ENCODE measurements around the gene HOXA2.

The HOXA2 gene

GRCh38 chr7:27126596-27127327, 24.3 kb upstream of the HOXA2 start:
- H3K27ac ChIP-seq: no peak overlapping the region
- DNase-seq (ENCODE audit: low read depth, low spot score): no peak

GRCh38 chr7:27125986-27126394, 23.5 kb upstream of the HOXA2 start:
- H3K27ac ChIP-seq: no peak overlapping the region
- no peak for DNase-seq (ENCODE audit: low read depth, low spot score)

GRCh38 chr7:27124902-27125689, 22.6 kb upstream of the HOXA2 start:
- H3K27ac ChIP-seq: no peak overlapping the region
- no peak for DNase-seq (ENCODE audit: low read depth, low spot score)

- no peak overlapping the region for H3K27ac ChIP-seq
- DNase-seq (ENCODE audit: low read depth, low spot score): no peak
These were observed 21.8 kb upstream of the HOXA2 start for GRCh38 chr7:27124096-27124901.

- no peak for DNase-seq (ENCODE audit: low read depth, low spot score)
- no peak overlapping the region for H3K27ac ChIP-seq
These were observed 21.1 kb upstream of the HOXA2 start for GRCh38 chr7:27123477-27124053.

GRCh38 chr7:27123007-27123476, 20.6 kb upstream of the HOXA2 start:
- DNase-seq (ENCODE audit: low read depth, low spot score): no peak
- H3K27ac ChIP-seq: no peak overlapping the region

- no peak overlapping the region for H3K27ac ChIP-seq
These were observed 19.8 kb upstream of the HOXA2 start for GRCh38 chr7:27122077-27122910.

GRCh38 chr7:27121684-27122076, 19.2 kb upstream of the HOXA2 start:
- H3K27ac ChIP-seq: no peak overlapping the region
- no peak for DNase-seq (ENCODE audit: low read depth, low spot score)

More at GRCh38 chr7:27122077-27122910, 19.8 kb upstream of the HOXA2 start:
- no peak for DNase-seq (ENCODE audit: low read depth, low spot score)

- no peak for DNase-seq (ENCODE audit: low read depth, low spot score)
- no peak overlapping the region for H3K27ac ChIP-seq
These were observed 17.0 kb upstream of the HOXA2 start for GRCh38 chr7:27119412-27119911.

- no peak for DNase-seq (ENCODE audit: low read depth, low spot score)
- no peak overlapping the region for H3K27ac ChIP-seq
These were observed 16.1 kb upstream of the HOXA2 start for GRCh38 chr7:27118580-27118979.

- no peak overlapping the region for H3K27ac ChIP-seq
- DNase-seq (ENCODE audit: low read depth, low spot score): no peak
These were observed 15.5 kb upstream of the HOXA2 start for GRCh38 chr7:27117887-27118491.

GRCh38 chr7:27116962-27117886, 14.7 kb upstream of the HOXA2 start:
- DNase-seq (ENCODE audit: low read depth, low spot score): no peak
- no peak overlapping the region for H3K27ac ChIP-seq

- DNase-seq (ENCODE audit: low read depth, low spot score): no peak
- peak overlapping the region; percentile 82 for H3K27ac ChIP-seq
These were observed 13.8 kb upstream of the HOXA2 start for GRCh38 chr7:27116031-27116961.

- no peak for DNase-seq (ENCODE audit: low read depth, low spot score)
- H3K27ac ChIP-seq: peak overlapping the region; percentile 82
These were observed 12.9 kb upstream of the HOXA2 start for GRCh38 chr7:27115221-27116026.

GRCh38 chr7:27114881-27115220, 12.4 kb upstream of the HOXA2 start:
- peak overlapping the region; percentile 82 for H3K27ac ChIP-seq
- DNase-seq (ENCODE audit: low read depth, low spot score): no peak

Measured in epithelial cell of prostate (primary cell).